Neural crest cell (in vitro differentiated cells): ENCODE data around the gene HS6ST1. TPM values are rescaled to one million over a fixed set of nuclear protein-coding genes. Genes with fewer than 3 reads are reported as not detected.
A peak's percentile ranks its signal among the peaks of the same experiment; 100 is the strongest.

Experiments used
- DNase-seq: peaks from one replicate; pipeline ENCODE4 v3.0.0; 2021; ENCODE audit warnings: low read depth, mixed read lengths, low spot score
- H3K27ac Mint-ChIP-seq: one replicate; pipeline ENCODE4 v1.8.0; 2021; ENCODE audit warnings: mild to moderate bottlenecking, mixed read lengths; ENCODE audit not compliant: unreplicated experiment
- H3K27me3 Mint-ChIP-seq: 2 replicates; pipeline ENCODE4 v1.8.0; 2021; ENCODE audit warnings: low read depth, mild to moderate bottlenecking, mixed read lengths
- H3K36me3 Mint-ChIP-seq: 2 replicates; pipeline ENCODE4 v1.8.0; 2021; ENCODE audit warnings: low read depth, mild to moderate bottlenecking, mixed read lengths
- H3K4me1 Mint-ChIP-seq: 2 replicates; pipeline ENCODE4 v1.8.0; 2021; ENCODE audit warnings: mixed read lengths
- H3K4me3 Mint-ChIP-seq: one replicate; pipeline ENCODE4 v1.8.0; 2021; ENCODE audit warnings: mild to moderate bottlenecking, mixed read lengths
- H3K9me3 Mint-ChIP-seq: 2 replicates; pipeline ENCODE4 v1.8.0; 2021; ENCODE audit warnings: mixed read lengths
- CTCF ChIP-seq: fragments of 200-600 bp; sonication (generic); conservative IDR thresholded peaks from 2 replicates; pipeline ENCODE4 v1.5.0; 2021; ENCODE audit warnings: antibody characterized with exemption, mild to moderate bottlenecking
- total RNA-seq: library from RNA; stranded (reverse); gene quantifications from 2 replicates; pipeline ENCODE4 v1.2.1, GENCODE V29; 2021

The HS6ST1 gene
- total RNA-seq, 1 donor from 2014 or later, result 39.8 TPM

GRCh38 chr2:128326346-128326745, 7.7 kb upstream of the HS6ST1 start:
- no peaks in the 10 kb centered on the region for H3K9me3 Mint-ChIP-seq
- H3K36me3 Mint-ChIP-seq, result no peaks in the 10 kb centered on the region
- no peak for DNase-seq
- H3K4me3 Mint-ChIP-seq, result no peak overlapping the region
- H3K27ac Mint-ChIP-seq, result peak overlapping the region; percentile 63
- peaks cover 7% of the 10 kb centered on the region for H3K4me1 Mint-ChIP-seq
- TF ChIP-seq CTCF, result no peak
- H3K27me3 Mint-ChIP-seq, result peaks cover 2% of the 10 kb centered on the region

- Mint-ChIP-seq H3K36me3 (no peaks in the 10 kb centered on the region), H3K27ac (peak overlapping the region; percentile 63), H3K4me3 (peak overlapping the region; percentile 61), H3K4me1 (peaks cover 10% of the 10 kb centered on the region), H3K27me3 (peaks cover 2% of the 10 kb centered on the region), H3K9me3 (no peaks in the 10 kb centered on the region)
- DNase-seq, result no peak
- TF ChIP-seq CTCF, result no peak
Observed at GRCh38 chr2:128325611-128326181, 7.0 kb upstream of the HS6ST1 start.

GRCh38 chr2:128324897-128325410, 6.3 kb upstream of the HS6ST1 start:
- H3K27ac Mint-ChIP-seq, result no peak overlapping the region
- DNase-seq, result no peak
- no peaks in the 10 kb centered on the region for H3K9me3 Mint-ChIP-seq
- peak overlapping the region; percentile 61 for H3K4me3 Mint-ChIP-seq
- H3K4me1 Mint-ChIP-seq, result peaks cover 10% of the 10 kb centered on the region
- H3K36me3 Mint-ChIP-seq, result no peaks in the 10 kb centered on the region
- H3K27me3 Mint-ChIP-seq, result peaks cover 5% of the 10 kb centered on the region
- no peak for TF ChIP-seq CTCF

- Mint-ChIP-seq H3K27me3 (peaks cover 7% of the 10 kb centered on the region), H3K4me1 (peaks cover 10% of the 10 kb centered on the region), H3K36me3 (no peaks in the 10 kb centered on the region), H3K4me3 (peak overlapping the region; percentile 70), H3K9me3 (no peaks in the 10 kb centered on the region), H3K27ac (no peak overlapping the region)
- no peak for TF ChIP-seq CTCF
- DNase-seq, result no peak
Observed at GRCh38 chr2:128324008-128324896, 5.6 kb upstream of the HS6ST1 start.

- Mint-ChIP-seq H3K27ac (no peak overlapping the region), H3K36me3 (no peaks in the 10 kb centered on the region), H3K27me3 (peaks cover 7% of the 10 kb centered on the region), H3K9me3 (no peaks in the 10 kb centered on the region), H3K4me1 (peaks cover 10% of the 10 kb centered on the region), H3K4me3 (peak overlapping the region; percentile 70)
- no peak for DNase-seq
- TF ChIP-seq CTCF, result no peak
Observed at GRCh38 chr2:128323555-128323931, 4.9 kb upstream of the HS6ST1 start.
